ENCODE measurements around the gene BIN1.

DNA sequence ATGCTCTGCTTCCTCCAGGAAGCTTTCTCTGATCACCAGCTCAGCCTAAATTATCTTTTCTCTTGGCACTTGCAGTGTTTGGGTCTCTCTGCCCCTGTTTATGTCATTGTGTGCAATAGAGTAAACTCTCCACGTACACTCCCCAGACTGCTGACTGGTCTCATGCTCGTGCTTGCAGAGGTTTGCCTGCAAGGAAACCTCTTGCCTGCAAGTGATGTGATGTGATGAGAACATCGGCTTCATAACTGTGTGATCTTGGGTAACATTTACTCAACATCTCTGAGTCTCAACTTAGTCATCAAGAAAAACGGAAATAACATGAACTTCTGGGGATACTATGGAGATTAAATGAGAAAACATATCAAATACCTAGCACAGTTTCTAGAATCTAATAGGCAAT is 92.3 kb downstream of the BIN1 start:
- TF ChIP-seq, protein P1, sequence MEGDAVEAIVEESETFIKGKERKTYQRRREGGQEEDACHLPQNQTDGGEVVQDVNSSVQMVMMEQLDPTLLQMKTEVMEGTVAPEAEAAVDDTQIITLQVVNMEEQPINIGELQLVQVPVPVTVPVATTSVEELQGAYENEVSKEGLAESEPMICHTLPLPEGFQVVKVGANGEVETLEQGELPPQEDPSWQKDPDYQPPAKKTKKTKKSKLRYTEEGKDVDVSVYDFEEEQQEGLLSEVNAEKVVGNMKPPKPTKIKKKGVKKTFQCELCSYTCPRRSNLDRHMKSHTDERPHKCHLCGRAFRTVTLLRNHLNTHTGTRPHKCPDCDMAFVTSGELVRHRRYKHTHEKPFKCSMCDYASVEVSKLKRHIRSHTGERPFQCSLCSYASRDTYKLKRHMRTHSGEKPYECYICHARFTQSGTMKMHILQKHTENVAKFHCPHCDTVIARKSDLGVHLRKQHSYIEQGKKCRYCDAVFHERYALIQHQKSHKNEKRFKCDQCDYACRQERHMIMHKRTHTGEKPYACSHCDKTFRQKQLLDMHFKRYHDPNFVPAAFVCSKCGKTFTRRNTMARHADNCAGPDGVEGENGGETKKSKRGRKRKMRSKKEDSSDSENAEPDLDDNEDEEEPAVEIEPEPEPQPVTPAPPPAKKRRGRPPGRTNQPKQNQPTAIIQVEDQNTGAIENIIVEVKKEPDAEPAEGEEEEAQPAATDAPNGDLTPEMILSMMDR (IDR thresholded peaks at IDR 0.05), result no peak
- TF ChIP-seq EZH2 (IDR thresholded peaks at IDR 0.05; ENCODE audit: borderline replicate concordance, insufficient read depth, low read depth, low read length, poor library complexity, severe bottlenecking), result no peak
